Uterus (tissue), 2 donors: ENCODE measurements around the gene ERMP1.

ENCODE experiments used
- POLR2A ChIP-seq, 2 donors: fragments of 450-650 bp; IDR thresholded peaks; one replicate each; pipeline ENCODE4 v1.6.1; 2016; ENCODE audit warnings: antibody characterized with exemption in 2 of 2, mild to moderate bottlenecking in 1 of 2, moderate library complexity in 1 of 2
- TF ChIP-seq, protein P1 (sequence below), 4 experiments: fragments of 200-600 bp in 2 of 4; fragments of 450-650 bp in 2 of 4; sonication (generic) in 2 of 4; IDR thresholded peaks; one replicate each; pipeline ENCODE4 v1.5.1; 2016 to 2019; ENCODE audit warnings: antibody characterized with exemption in 4 of 4, mild to moderate bottlenecking in 2 of 4, moderate library complexity in 1 of 4

DNA sequence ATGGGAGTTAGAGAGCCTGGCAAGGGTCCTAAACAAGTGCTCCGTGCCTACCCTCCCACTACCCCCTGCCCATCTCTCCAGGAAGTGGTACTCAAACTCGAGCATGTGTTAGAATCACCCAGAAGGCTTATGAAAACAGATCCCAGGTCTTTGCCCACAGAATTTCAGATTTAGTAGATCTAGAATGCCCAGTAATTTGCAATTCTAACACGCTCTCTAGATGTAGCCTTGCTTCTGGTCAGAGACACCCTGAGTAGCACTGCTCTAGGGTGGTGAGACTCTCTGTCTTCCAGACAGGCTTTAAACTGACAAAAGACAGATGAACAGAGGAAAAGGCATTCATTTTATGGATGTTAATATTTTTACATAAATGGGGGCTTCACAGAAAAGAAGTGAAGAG, 20.7 kb upstream of the ERMP1 start:
- TF ChIP-seq, protein P1, sequence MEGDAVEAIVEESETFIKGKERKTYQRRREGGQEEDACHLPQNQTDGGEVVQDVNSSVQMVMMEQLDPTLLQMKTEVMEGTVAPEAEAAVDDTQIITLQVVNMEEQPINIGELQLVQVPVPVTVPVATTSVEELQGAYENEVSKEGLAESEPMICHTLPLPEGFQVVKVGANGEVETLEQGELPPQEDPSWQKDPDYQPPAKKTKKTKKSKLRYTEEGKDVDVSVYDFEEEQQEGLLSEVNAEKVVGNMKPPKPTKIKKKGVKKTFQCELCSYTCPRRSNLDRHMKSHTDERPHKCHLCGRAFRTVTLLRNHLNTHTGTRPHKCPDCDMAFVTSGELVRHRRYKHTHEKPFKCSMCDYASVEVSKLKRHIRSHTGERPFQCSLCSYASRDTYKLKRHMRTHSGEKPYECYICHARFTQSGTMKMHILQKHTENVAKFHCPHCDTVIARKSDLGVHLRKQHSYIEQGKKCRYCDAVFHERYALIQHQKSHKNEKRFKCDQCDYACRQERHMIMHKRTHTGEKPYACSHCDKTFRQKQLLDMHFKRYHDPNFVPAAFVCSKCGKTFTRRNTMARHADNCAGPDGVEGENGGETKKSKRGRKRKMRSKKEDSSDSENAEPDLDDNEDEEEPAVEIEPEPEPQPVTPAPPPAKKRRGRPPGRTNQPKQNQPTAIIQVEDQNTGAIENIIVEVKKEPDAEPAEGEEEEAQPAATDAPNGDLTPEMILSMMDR (IDR thresholded peaks at IDR 0.05), result no peak
- no peak for TF ChIP-seq POLR2A (IDR thresholded peaks at IDR 0.05)
